Liver (tissue), 9 donors: ENCODE measurements around the gene OR8H1. TPM values are rescaled to one million over a fixed set of nuclear protein-coding genes. Genes with fewer than 3 reads are reported as not detected.

Experiments used
- DNase-seq: peaks from one replicate; pipeline ENCODE4 v3.0.0-alpha.2; 2017; ENCODE audit warnings: low spot score
- H3K27ac ChIP-seq, 2 donors: one replicate each; pipeline ENCODE4 v1.7.0; 2013; ENCODE audit warnings: inconsistent platforms in 2 of 2, low read length in 2 of 2, control low read depth in 1 of 2, low read depth in 1 of 2, mild to moderate bottlenecking in 1 of 2
- H3K27me3 ChIP-seq, 4 donors: one replicate each; pipeline versions ENCODE4 v1.6.1 to v1.7.0; 2013; ENCODE audit warnings: low read length in 3 of 4, inconsistent platforms in 1 of 4, mild to moderate bottlenecking in 1 of 4, moderate library complexity in 1 of 4; ENCODE audit not compliant: control insufficient read depth in 4 of 4, insufficient read depth in 4 of 4
- H3K36me3 ChIP-seq, 4 donors: one replicate each; pipeline versions ENCODE4 v1.6.1 to v1.7.0; 2013; ENCODE audit warnings: low read length in 3 of 4, mild to moderate bottlenecking in 3 of 4, low read depth in 1 of 4, moderate library complexity in 1 of 4; ENCODE audit not compliant: control insufficient read depth in 4 of 4, insufficient read depth in 3 of 4
- H3K4me1 ChIP-seq, 4 donors: one replicate each; pipeline versions ENCODE4 v1.6.1 to v1.7.0; 2013; ENCODE audit warnings: low read length in 3 of 4, mild to moderate bottlenecking in 3 of 4, moderate library complexity in 1 of 4; ENCODE audit not compliant: control insufficient read depth in 4 of 4, insufficient read depth in 4 of 4
- H3K4me3 ChIP-seq, 3 donors: one replicate each; pipeline versions ENCODE4 v1.6.1 to v1.7.0; 2013; ENCODE audit warnings: low read length in 3 of 3, control low read depth in 1 of 3, low read depth in 1 of 3, mild to moderate bottlenecking in 1 of 3
- H3K9ac ChIP-seq, 2 donors: one replicate each; pipeline ENCODE4 v1.7.0; 2013; ENCODE audit warnings: low read length in 2 of 2, mild to moderate bottlenecking in 2 of 2, moderate library complexity in 2 of 2, control low read depth in 1 of 2, low read depth in 1 of 2
- H3K9me3 ChIP-seq, 4 donors: one replicate each; pipeline versions ENCODE4 v1.6.1 to v1.7.0; 2013; ENCODE audit warnings: low read length in 3 of 4; ENCODE audit not compliant: control insufficient read depth in 4 of 4
- ATF3 ChIP-seq: IDR thresholded peaks from 2 replicates; pipeline ENCODE4 v1.6.1; 2016; ENCODE audit warnings: antibody characterized with exemption
- EGR1 ChIP-seq, 2 donors: IDR thresholded peaks; 2 replicates each; pipeline ENCODE4 v1.6.1; 2016 to 2018; ENCODE audit warnings: antibody characterized with exemption in 2 of 2, low read depth in 2 of 2
- FOXA1 ChIP-seq: IDR thresholded peaks from 2 replicates; pipeline ENCODE4 v1.6.1; 2016; ENCODE audit warnings: antibody characterized with exemption
- FOXA2 ChIP-seq: IDR thresholded peaks from 2 replicates; pipeline ENCODE4 v1.6.1; 2016; ENCODE audit warnings: antibody characterized with exemption
- GABPA ChIP-seq, 2 donors: IDR thresholded peaks in 1 of 2; conservative IDR thresholded peaks in 1 of 2; 2 replicates each; pipeline ENCODE4 v1.6.1; 2016; ENCODE audit warnings: antibody characterized with exemption in 2 of 2, mild to moderate bottlenecking in 1 of 2, moderate library complexity in 1 of 2
- HNF4A ChIP-seq, 2 donors: conservative IDR thresholded peaks; 2 replicates each; pipeline ENCODE4 v1.6.1; 2016; ENCODE audit warnings: antibody characterized with exemption in 2 of 2, mild to moderate bottlenecking in 2 of 2
- HNF4G ChIP-seq: IDR thresholded peaks from 2 replicates; pipeline ENCODE4 v1.6.1; 2016; ENCODE audit warnings: antibody characterized with exemption
- JUND ChIP-seq, 2 donors: IDR thresholded peaks; 2 replicates each; pipeline ENCODE4 v1.6.1; 2016; ENCODE audit warnings: antibody characterized with exemption in 2 of 2
- MAX ChIP-seq: IDR thresholded peaks from 2 replicates; pipeline ENCODE4 v1.6.1; 2016; ENCODE audit warnings: antibody characterized with exemption
- NR2F2 ChIP-seq: IDR thresholded peaks from 2 replicates; pipeline ENCODE4 v1.6.1; 2016; ENCODE audit warnings: antibody characterized with exemption
- RAD21 ChIP-seq, 2 donors: IDR thresholded peaks; 2 replicates each; pipeline ENCODE4 v1.6.1; 2016; ENCODE audit warnings: antibody characterized with exemption in 2 of 2, mild to moderate bottlenecking in 2 of 2
- REST ChIP-seq: IDR thresholded peaks from 2 replicates; pipeline ENCODE4 v1.6.1; 2016; ENCODE audit warnings: antibody characterized with exemption, mild to moderate bottlenecking
- SP1 ChIP-seq: IDR thresholded peaks from 2 replicates; pipeline ENCODE4 v1.6.1; 2018; ENCODE audit warnings: antibody characterized with exemption, mild to moderate bottlenecking
- TAF1 ChIP-seq: conservative IDR thresholded peaks from 2 replicates; pipeline ENCODE4 v1.6.1; 2016; ENCODE audit warnings: antibody characterized with exemption, mild to moderate bottlenecking
- YY1 ChIP-seq: IDR thresholded peaks from 2 replicates; pipeline ENCODE4 v1.6.1; 2016; ENCODE audit warnings: antibody characterized with exemption, mild to moderate bottlenecking
- WGBS: extraction: QIAGEN DNeasy Blood & Tissue Kit; methylation state at CpG from one replicate; pipeline ENCODE4 v1.1.7; 2013; 5-methylcytosine and 5-hydroxymethylcytosine counted together
- polyA plus RNA-seq, 2 donors: library from polyadenylated mRNA; stranded (reverse) in 1 of 2; unstranded in 1 of 2; fragments of 200-250 nt in 1 of 2; fragments of >200 nt in 1 of 2; fragmentation: Nextera tagmentation in 1 of 2; extraction: Ambion mirVana in 1 of 2; gene quantifications; one replicate each; pipeline versions ENCODE4 v1.2.1 to v1.2.3, GENCODE V29; 2013 to 2015
- total RNA-seq, 2 donors: library from RNA; depleted of rRNA; stranded (reverse); fragments of >200 nt; gene quantifications; one replicate each; pipeline ENCODE4 v1.2.3, GENCODE V29; 2014
- TF ChIP-seq, protein P1 (sequence below): IDR thresholded peaks from 2 replicates; pipeline ENCODE4 v1.6.1; 2016; ENCODE audit warnings: antibody characterized with exemption
- TF ChIP-seq, protein P2 (sequence below): fragments of 150-350 bp; IDR thresholded peaks from 2 replicates; pipeline ENCODE4 v1.5.1; 2017; ENCODE audit warnings: improper control_type of control experiment, low read depth, low read length; ENCODE audit not compliant: missing input control
- donor health status: healthy.
- donor health status: healthy.
- donor health status: healthy.
- donor health status: healthy.
- donor health status: healthy.

OR8H1 gene
- total RNA-seq (not detected), polyA plus RNA-seq (not detected)

- no peak for TF ChIP-seq SP1
- TF ChIP-seq, protein P1, sequence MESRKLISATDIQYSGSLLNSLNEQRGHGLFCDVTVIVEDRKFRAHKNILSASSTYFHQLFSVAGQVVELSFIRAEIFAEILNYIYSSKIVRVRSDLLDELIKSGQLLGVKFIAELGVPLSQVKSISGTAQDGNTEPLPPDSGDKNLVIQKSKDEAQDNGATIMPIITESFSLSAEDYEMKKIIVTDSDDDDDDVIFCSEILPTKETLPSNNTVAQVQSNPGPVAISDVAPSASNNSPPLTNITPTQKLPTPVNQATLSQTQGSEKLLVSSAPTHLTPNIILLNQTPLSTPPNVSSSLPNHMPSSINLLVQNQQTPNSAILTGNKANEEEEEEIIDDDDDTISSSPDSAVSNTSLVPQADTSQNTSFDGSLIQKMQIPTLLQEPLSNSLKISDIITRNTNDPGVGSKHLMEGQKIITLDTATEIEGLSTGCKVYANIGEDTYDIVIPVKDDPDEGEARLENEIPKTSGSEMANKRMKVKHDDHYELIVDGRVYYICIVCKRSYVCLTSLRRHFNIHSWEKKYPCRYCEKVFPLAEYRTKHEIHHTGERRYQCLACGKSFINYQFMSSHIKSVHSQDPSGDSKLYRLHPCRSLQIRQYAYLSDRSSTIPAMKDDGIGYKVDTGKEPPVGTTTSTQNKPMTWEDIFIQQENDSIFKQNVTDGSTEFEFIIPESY: no peak
- TF ChIP-seq EGR1 (IDR thresholded peaks at IDR 0.05; ENCODE audit: low read depth in 2 of 2): no peak
- TF ChIP-seq HNF4G: no peak
- no peak for TF ChIP-seq HNF4A (conservative IDR thresholded peaks at IDR 0.05)
- TF ChIP-seq YY1: no peak
- TF ChIP-seq JUND (IDR thresholded peaks at IDR 0.05): no peak
- no peak for TF ChIP-seq REST
- no peak for TF ChIP-seq NR2F2
- no peak for TF ChIP-seq ATF3
- no peak for TF ChIP-seq FOXA2
- TF ChIP-seq TAF1: no peak
- no peak for TF ChIP-seq GABPA (IDR thresholded peaks at IDR 0.05 in 1 of 2, conservative IDR thresholded peaks at IDR 0.05 in 1 of 2)
- TF ChIP-seq RAD21 (IDR thresholded peaks at IDR 0.05): no peak
- TF ChIP-seq, protein P2, sequence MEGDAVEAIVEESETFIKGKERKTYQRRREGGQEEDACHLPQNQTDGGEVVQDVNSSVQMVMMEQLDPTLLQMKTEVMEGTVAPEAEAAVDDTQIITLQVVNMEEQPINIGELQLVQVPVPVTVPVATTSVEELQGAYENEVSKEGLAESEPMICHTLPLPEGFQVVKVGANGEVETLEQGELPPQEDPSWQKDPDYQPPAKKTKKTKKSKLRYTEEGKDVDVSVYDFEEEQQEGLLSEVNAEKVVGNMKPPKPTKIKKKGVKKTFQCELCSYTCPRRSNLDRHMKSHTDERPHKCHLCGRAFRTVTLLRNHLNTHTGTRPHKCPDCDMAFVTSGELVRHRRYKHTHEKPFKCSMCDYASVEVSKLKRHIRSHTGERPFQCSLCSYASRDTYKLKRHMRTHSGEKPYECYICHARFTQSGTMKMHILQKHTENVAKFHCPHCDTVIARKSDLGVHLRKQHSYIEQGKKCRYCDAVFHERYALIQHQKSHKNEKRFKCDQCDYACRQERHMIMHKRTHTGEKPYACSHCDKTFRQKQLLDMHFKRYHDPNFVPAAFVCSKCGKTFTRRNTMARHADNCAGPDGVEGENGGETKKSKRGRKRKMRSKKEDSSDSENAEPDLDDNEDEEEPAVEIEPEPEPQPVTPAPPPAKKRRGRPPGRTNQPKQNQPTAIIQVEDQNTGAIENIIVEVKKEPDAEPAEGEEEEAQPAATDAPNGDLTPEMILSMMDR: no peak
- no peak for TF ChIP-seq FOXA1
- no peak for TF ChIP-seq MAX
- 50% methylated on average over 2 of the region's 2 CpGs for WGBS
- Histone ChIP-seq H3K27me3 (no peaks in the 10 kb centered on the region), H3K9ac (no peak within 1 kb of the TSS), H3K9me3 (no peaks in the 10 kb centered on the region), H3K4me3 (no peak within 1 kb of the TSS), H3K36me3 (no peaks in the 10 kb centered on the region), H3K4me1 (no peaks in the 10 kb centered on the region), H3K27ac (no peak within 1 kb of the TSS)
- DNase-seq: no peak
These were observed at the start of gene OR8H1 for GRCh38 chr11:56292154-56292553. OR8H1 (minus strand) TSS chr11:56292254; CDS start chr11:56291062, 1,192 bp downstream.

GRCh38 chr11:56340289-56340688 lies 48.2 kb upstream of the OR8H1 start:
- Histone ChIP-seq H3K27me3 (no peaks in the 10 kb centered on the region), H3K4me3 (no peak overlapping the region), H3K36me3 (no peaks in the 10 kb centered on the region), H3K27ac (no peak overlapping the region), H3K9ac (no peak overlapping the region), H3K4me1 (no peaks in the 10 kb centered on the region), H3K9me3 (peaks cover 0 to 2% (median 0%) of the 10 kb centered on the region in 4 donors)
- no peak for DNase-seq
- no peak for TF ChIP-seq JUND (IDR thresholded peaks at IDR 0.05)
- TF ChIP-seq TAF1: no peak
- no peak for TF ChIP-seq GABPA (IDR thresholded peaks at IDR 0.05 in 1 of 2, conservative IDR thresholded peaks at IDR 0.05 in 1 of 2)
- TF ChIP-seq YY1: no peak
- TF ChIP-seq, protein P2: no peak
- TF ChIP-seq FOXA2: no peak
- TF ChIP-seq HNF4A (conservative IDR thresholded peaks at IDR 0.05): no peak
- no peak for TF ChIP-seq RAD21 (IDR thresholded peaks at IDR 0.05)
- TF ChIP-seq, protein P1: no peak
- TF ChIP-seq HNF4G: no peak
